OCI-LY7 (cell line): ENCODE measurements around the gene CNTN2.

Experiments
- CTCF ChIP-seq: fragments of 200-600 bp; sonication (generic); conservative IDR thresholded peaks from 2 replicates; pipeline ENCODE4 v1.5.1; 2014; ENCODE audit warnings: mild to moderate bottlenecking, antibody characterized with exemption, low read length, moderate library complexity, mixed read lengths
- EZH2phosphoT487 ChIP-seq: fragments of 200-600 bp; sonication (generic); IDR thresholded peaks from 2 replicates; pipeline ENCODE4 v1.6.1; 2018; ENCODE audit warnings: low read depth, borderline replicate concordance, mild to moderate bottlenecking, mixed run types, antibody characterized with exemption, low read length, moderate library complexity, mixed read lengths

GRCh38 chr1:205002705-205003104, 40.3 kb upstream of the CNTN2 start:
- TF ChIP-seq CTCF (no peak), EZH2phosphoT487 (no peak)
